NOMO-1 treated with dmso at 0.1 percent for 144 hours (cell line): ENCODE measurements around the gene SYCE3.

Experiments
- DNase-seq: peaks from one replicate; lab custom pipeline; 2025; ENCODE audit not compliant: unreplicated experiment; lab: John Stamatoyannopoulos, UW

Gene SYCE3

GRCh38 chr22:50504369-50505211 lies 58.1 kb downstream of the SYCE3 start:
- no peak for DNase-seq

GRCh38 chr22:50503475-50504145 lies 59.1 kb downstream of the SYCE3 start:
- DNase-seq: no peak

- no peak for DNase-seq
These were observed 59.9 kb downstream of the SYCE3 start for GRCh38 chr22:50502628-50503474.

GRCh38 chr22:50502096-50502495 lies 60.6 kb downstream of the SYCE3 start:
- no peak for DNase-seq
